ENCODE measurements around the gene FUZ.

DNA sequence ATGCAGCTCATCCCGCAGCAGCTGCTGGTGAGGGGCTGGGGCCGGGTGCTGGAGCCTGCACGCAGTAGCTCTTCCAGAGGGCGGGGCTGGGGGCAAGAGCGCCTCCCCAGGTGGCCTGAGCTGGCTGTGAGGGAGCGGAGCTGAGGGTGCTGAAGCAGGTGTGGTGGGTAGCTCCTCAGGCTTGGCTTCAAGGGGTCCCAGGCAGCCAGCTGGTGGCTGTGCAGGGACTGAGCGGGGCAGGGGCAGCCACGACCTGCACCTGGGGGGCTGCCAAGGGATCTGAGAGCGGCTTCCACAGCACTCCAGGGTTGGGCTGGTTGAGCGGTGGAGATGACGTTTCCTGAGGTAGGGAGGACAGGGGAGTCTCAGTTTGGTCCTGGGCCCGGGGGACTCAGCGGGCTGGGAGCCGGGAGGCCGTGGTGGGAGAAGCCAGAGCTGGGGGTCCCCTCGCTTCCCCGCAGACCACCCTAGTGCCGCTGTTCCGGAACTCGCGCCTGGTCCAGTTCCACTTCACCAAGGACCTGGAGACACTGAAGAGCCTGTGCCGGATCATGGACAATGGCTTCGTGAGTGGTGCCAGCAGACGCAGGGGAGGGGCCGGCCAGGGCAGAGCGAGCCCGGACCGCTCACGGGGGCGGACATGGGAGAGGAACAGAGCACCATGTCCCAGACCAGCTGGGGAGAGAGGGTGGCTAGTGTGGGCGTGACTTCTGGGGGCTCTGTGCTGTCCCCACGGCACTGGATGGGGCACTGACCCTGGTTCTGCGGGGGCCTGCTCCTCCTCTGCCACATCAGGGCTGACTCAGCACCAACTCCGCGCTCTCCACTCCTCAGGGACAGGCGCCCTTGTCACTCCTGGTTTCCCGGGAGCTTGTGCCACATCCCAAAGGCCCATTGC lies 45.2 kb upstream of the FUZ start:
- TF ChIP-seq YY1 (IDR thresholded peaks at IDR 0.05; ENCODE audit: insufficient read depth, insufficient read length), result no peak
- no peak for TF ChIP-seq ZNF274 (IDR thresholded peaks at IDR 0.05; ENCODE audit: low read depth, low read length)
- no peak for TF ChIP-seq SUZ12 (IDR thresholded peaks at IDR 0.05; ENCODE audit: extremely low read depth, insufficient read depth, insufficient read length)
